ENCODE data around the gene RABGGTA. TPM values are rescaled to one million over a fixed set of nuclear protein-coding genes. Genes with fewer than 3 reads are reported as not detected.

Gene RABGGTA
- total and polyA plus RNA-seq, 9 of the 15 experiments (the other 6 are each of a cell fraction or from before 2014, with no cell fraction given), result 4.5 to 24.2 (median 15.5) TPM

DNA sequence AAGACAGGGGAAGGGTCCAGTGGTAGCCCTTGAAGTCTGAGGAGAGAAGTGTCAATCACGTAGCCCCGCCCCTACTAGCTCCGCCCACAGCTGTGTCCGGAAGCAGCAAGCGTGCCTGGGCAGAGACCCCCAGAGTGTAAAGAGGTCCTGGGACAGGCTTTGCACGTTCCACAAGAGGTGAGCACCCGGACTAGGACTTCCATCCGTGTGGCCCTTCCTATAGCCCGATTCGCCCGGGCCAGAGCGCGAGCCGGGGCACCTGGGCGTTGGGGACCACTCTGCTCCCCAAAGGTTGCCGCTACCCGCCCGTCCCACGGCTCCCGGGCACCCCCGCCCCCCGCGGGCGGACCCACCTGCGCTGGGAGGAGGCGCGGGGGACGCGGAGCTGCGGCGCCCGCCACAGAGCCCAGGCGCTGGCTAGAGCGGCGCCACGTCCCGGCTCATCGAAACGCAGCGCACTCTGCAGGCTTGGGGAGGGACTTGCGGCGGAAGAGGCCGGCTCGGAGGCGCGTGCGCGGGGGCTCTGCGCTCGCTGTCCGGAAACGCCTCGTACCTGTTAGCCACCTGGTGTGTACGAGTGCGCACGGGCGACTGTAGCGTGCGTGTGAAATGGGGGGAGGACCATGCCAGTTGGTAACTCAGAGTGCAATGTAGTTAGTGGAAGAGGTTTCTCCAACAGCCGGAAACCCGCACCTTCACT, at the start of gene RABGGTA (continued):
- TF ChIP-seq, protein P1, sequence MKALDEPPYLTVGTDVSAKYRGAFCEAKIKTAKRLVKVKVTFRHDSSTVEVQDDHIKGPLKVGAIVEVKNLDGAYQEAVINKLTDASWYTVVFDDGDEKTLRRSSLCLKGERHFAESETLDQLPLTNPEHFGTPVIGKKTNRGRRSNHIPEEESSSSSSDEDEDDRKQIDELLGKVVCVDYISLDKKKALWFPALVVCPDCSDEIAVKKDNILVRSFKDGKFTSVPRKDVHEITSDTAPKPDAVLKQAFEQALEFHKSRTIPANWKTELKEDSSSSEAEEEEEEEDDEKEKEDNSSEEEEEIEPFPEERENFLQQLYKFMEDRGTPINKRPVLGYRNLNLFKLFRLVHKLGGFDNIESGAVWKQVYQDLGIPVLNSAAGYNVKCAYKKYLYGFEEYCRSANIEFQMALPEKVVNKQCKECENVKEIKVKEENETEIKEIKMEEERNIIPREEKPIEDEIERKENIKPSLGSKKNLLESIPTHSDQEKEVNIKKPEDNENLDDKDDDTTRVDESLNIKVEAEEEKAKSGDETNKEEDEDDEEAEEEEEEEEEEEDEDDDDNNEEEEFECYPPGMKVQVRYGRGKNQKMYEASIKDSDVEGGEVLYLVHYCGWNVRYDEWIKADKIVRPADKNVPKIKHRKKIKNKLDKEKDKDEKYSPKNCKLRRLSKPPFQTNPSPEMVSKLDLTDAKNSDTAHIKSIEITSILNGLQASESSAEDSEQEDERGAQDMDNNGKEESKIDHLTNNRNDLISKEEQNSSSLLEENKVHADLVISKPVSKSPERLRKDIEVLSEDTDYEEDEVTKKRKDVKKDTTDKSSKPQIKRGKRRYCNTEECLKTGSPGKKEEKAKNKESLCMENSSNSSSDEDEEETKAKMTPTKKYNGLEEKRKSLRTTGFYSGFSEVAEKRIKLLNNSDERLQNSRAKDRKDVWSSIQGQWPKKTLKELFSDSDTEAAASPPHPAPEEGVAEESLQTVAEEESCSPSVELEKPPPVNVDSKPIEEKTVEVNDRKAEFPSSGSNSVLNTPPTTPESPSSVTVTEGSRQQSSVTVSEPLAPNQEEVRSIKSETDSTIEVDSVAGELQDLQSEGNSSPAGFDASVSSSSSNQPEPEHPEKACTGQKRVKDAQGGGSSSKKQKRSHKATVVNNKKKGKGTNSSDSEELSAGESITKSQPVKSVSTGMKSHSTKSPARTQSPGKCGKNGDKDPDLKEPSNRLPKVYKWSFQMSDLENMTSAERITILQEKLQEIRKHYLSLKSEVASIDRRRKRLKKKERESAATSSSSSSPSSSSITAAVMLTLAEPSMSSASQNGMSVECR (CRISPR knock-in tag; IDR thresholded peaks at IDR 0.05), result peak; percentile 20; the same call in 1 of the 2 replicates
- TF ChIP-seq, protein P2, sequence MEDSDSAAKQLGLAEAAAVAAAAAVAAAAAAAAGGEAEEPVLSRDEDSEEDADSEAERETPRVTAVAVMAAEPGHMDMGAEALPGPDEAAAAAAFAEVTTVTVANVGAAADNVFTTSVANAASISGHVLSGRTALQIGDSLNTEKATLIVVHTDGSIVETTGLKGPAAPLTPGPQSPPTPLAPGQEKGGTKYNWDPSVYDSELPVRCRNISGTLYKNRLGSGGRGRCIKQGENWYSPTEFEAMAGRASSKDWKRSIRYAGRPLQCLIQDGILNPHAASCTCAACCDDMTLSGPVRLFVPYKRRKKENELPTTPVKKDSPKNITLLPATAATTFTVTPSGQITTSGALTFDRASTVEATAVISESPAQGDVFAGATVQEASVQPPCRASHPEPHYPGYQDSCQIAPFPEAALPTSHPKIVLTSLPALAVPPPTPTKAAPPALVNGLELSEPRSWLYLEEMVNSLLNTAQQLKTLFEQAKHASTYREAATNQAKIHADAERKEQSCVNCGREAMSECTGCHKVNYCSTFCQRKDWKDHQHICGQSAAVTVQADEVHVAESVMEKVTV (CRISPR knock-in tag; IDR thresholded peaks at IDR 0.05), result no peak
- TF ChIP-seq TEAD2 (tag; IDR thresholded peaks at IDR 0.05) (no peak), MYBL2 (IDR thresholded peaks at IDR 0.05; ENCODE audit: low read depth) (no peak), MYBL2 (CRISPR knock-in tag; IDR thresholded peaks at IDR 0.05; ENCODE audit: borderline replicate concordance) (no peak), RFX7 (CRISPR knock-in tag; IDR thresholded peaks at IDR 0.05) (no peak)
- TF ChIP-seq, protein P3, sequence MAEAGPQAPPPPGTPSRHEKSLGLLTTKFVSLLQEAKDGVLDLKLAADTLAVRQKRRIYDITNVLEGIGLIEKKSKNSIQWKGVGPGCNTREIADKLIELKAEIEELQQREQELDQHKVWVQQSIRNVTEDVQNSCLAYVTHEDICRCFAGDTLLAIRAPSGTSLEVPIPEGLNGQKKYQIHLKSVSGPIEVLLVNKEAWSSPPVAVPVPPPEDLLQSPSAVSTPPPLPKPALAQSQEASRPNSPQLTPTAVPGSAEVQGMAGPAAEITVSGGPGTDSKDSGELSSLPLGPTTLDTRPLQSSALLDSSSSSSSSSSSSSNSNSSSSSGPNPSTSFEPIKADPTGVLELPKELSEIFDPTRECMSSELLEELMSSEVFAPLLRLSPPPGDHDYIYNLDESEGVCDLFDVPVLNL (CRISPR knock-in tag; IDR thresholded peaks at IDR 0.05; ENCODE audit: low read depth), result 0 out of 2 replicates have a peak, but pooled peaks have one; percentile 20
- TF ChIP-seq, protein P4, sequence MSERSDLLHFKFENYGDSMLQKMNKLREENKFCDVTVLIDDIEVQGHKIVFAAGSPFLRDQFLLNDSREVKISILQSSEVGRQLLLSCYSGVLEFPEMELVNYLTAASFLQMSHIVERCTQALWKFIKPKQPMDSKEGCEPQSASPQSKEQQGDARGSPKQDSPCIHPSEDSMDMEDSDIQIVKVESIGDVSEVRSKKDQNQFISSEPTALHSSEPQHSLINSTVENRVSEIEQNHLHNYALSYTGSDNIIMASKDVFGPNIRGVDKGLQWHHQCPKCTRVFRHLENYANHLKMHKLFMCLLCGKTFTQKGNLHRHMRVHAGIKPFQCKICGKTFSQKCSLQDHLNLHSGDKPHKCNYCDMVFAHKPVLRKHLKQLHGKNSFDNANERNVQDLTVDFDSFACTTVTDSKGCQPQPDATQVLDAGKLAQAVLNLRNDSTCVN (CRISPR knock-in tag; IDR thresholded peaks at IDR 0.05), result no peak
- TF ChIP-seq, protein P5, sequence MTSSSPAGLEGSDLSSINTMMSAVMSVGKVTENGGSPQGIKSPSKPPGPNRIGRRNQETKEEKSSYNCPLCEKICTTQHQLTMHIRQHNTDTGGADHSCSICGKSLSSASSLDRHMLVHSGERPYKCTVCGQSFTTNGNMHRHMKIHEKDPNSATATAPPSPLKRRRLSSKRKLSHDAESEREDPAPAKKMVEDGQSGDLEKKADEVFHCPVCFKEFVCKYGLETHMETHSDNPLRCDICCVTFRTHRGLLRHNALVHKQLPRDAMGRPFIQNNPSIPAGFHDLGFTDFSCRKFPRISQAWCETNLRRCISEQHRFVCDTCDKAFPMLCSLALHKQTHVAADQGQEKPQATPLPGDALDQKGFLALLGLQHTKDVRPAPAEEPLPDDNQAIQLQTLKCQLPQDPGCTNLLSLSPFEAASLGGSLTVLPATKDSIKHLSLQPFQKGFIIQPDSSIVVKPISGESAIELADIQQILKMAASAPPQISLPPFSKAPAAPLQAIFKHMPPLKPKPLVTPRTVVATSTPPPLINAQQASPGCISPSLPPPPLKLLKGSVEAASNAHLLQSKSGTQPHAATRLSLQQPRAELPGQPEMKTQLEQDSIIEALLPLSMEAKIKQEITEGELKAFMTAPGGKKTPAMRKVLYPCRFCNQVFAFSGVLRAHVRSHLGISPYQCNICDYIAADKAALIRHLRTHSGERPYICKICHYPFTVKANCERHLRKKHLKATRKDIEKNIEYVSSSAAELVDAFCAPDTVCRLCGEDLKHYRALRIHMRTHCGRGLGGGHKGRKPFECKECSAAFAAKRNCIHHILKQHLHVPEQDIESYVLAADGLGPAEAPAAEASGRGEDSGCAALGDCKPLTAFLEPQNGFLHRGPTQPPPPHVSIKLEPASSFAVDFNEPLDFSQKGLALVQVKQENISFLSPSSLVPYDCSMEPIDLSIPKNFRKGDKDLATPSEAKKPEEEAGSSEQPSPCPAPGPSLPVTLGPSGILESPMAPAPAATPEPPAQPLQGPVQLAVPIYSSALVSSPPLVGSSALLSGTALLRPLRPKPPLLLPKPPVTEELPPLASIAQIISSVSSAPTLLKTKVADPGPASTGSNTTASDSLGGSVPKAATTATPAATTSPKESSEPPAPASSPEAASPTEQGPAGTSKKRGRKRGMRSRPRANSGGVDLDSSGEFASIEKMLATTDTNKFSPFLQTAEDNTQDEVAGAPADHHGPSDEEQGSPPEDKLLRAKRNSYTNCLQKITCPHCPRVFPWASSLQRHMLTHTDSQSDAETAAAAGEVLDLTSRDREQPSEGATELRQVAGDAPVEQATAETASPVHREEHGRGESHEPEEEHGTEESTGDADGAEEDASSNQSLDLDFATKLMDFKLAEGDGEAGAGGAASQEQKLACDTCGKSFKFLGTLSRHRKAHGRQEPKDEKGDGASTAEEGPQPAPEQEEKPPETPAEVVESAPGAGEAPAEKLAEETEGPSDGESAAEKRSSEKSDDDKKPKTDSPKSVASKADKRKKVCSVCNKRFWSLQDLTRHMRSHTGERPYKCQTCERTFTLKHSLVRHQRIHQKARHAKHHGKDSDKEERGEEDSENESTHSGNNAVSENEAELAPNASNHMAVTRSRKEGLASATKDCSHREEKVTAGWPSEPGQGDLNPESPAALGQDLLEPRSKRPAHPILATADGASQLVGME (CRISPR knock-in tag; IDR thresholded peaks at IDR 0.05), result no peak

Data from K562 (cell line).